HG02885 (cell line): ENCODE data around the gene IRF4.
"Not testable (repeated sequence)": the region's sequence is repeated elsewhere in the genome, so short reads cannot be mapped to it uniquely, and the experiment has no call there.

Experiments
- ATAC-seq: cut with Tn5 transposase; IDR thresholded peaks from one replicate; pipeline ENCODE4 v1.9.1; 2021; ENCODE audit warnings: mild to moderate bottlenecking; ENCODE audit not compliant: unreplicated experiment, poor library complexity

IRF4 gene

DNA sequence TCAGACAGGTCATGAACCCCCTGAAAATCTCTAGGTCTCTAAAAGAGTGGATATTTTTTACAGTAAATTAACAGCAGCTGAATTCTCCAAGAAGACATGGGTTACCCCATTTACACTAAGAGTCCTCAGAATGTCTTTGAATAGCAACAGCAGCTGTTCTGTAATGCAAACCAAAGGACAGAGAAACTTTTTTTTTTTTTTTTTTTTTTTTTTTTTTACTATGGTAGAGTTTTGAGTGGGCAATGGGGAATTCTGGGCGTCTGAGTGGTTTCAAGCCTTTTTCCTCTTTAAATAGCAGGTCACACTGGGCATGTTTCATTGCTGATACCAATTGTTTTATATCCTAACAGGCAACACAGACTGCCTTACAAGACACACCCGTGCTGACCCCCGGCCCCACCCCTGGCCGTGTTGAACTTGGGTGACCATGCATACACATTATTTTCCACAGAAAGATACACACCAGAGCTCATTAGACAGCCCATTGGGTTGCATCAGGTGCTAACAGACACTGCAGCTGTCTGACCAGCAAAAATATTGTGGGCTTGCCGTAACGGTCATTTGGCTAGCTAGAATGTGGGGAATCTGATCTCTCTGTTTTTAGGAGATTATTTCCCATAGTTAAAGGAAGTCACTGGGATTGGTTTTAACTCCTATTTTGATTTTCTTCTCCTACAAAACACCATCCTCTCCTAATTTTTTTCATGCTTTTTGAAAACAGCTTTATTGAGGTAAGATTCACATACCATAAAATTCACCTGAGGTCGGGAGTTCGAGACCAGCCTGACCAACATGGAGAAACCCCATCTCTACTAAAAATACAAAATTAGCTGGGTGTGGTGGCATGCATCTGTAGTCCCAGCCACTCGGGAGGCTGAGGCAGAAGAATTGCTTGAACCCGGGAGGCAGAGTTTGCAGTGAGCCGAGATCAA, 26.7 kb upstream of the IRF4 start:
- peak; percentile 56 for ATAC-seq

DNA sequence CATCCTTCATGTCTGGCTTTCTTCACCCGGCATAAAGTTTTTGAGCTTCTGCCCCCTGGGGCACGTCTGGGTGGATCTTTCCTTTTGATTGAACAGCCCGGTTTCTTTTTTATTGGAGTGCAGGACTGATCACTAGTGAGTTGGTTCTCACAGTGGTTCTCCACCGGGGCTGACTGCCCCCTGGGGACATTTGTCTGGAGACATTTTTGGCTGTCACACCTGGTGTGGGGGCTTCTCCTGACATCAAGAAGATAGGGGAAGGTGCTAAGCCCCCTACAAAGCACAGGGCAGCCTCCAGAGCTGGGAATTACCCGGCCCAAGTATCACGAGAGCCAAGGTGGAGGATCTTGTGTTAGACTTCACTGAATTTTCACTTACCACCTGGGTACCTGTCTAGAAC, 25.7 kb upstream of the IRF4 start:
- ATAC-seq, result no peak

DNA sequence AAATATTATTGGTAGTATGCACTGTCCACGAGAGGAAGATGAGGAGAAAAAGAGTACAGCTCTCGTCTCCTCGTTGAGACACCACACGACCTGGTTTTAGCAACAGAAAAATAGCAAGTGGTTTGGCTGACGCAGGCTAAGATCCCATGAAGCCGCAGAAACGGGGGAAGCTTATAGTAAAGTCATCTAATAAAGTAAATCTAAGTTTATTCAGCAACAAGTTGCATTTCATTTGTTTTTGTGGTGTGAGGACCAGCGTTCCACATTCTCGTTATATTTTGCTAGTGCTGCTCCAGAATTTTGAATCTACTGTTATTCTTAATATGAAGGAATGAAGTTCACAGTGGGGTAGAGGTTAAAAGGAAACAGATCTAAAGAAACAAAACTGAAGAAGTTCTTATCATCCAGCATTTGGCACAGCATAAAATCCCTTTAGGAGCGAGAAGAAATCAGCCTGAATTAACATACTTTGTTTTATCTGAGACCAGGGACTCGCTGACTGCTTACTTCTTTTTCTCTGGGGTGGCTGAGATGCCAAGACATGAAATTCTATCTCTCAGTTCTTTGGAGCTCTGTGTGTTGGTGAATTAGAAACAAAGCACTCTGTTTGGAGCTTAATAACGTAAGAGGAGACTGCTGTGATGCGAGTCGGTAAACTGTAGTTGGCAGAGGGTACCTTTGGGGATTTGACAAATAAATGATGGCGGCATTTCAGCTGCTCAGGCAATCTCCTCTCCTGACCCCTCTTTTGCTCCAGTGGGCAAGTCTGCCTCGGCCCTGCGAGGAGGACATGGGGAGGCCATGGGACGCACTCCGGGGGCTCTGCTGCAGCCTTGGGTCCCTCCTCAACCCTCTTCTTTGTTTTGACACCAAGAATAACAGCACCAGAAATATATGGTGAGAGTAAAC, 24.9 kb upstream of the IRF4 start:
- ATAC-seq, result no peak

DNA sequence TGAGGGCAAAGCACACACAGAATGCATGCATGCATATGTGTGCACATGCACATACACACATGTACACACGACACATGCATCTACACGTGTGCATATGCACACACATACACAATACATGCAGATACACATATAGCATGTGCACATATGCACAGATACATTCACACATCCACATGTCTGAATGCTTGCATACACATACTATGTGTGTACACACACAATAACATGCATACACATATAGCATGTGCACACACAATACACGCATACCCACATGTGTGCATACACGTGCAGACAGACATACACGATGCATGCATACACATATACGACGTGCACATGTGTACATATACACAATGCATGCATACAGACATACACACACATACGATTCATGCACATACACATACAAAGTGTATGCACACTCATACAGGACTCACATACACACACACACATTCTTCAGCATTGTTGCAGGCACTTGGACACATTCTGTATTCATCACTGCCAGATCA, 24.2 kb upstream of the IRF4 start:
- no peak for ATAC-seq

DNA sequence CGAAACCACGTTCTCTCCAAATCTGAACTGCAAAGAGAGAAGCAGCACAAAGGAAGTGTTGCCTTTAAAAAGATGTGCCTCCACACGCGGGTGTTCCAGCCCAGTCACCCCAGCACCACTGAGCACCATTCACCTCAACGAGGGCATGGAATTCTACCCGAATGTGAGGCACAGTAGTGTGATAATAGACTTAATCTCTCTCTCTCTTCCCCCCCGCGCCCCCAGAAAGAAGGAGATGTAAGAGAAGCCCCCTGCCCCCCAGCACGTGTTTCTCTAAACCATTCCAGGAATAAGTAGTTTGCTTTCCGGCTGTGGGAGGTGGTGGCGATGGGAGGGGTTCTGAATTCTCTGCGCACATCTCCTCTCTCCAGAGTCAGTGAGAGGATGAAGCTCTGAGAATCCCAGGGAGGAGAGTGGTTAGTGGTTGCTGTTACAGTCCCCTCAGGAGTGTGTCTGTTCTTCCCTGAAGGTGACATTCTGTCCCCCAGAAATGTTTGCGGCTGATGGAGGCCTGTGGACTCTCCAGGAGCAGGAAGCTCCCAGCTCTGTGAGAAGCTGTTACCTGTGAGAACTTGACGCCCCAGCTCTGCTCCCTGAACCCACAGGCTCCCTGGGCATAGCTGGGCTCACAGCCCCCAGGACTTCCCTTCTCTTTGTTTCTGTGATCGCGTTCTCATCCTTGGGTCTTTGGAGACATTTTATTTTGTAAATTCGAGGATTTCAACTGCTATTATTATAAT, 23.5 kb upstream of the IRF4 start:
- ATAC-seq, result no peak

DNA sequence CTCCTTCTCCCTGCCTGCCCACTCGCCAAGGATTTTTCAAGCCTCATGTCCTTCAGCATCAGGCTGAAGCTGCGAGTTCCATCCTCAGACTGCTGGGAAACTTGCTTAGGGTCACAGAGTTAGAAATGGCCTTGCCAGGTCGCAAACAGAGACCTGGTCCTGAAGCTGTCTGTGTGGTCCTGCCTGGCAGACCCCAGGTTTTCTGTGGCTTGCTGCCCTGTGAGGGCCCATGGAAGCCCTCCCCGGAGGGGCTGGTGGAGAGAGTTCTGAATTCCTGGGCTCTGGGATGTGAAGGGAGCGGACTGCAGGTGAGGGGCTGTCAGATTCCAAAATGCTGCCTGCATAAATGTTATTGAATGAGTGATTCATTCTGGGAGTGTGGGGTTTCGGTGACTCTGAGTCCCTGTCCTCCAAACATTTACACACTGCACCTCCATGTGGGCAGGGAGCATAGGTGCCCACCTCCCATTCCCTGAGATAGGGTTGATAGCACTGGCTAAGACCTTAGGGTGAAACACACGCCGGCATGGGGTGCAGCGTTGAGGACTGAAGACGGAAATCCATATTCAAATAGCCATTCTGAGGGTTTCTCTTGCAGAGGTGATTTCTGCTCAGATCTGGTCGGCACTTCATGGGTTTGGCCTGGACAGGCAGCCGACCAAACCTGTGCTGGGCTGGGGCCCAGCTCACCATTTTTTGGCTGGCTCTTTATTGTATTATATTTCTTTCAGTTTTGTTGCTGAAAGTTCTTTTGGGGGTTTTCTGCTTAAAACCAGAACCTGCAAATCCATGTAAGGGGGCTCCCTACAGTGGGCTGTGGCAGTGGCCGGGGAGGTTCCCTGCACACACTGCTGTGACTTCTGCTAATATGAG, 21.8 kb upstream of the IRF4 start:
- no peak for ATAC-seq

DNA sequence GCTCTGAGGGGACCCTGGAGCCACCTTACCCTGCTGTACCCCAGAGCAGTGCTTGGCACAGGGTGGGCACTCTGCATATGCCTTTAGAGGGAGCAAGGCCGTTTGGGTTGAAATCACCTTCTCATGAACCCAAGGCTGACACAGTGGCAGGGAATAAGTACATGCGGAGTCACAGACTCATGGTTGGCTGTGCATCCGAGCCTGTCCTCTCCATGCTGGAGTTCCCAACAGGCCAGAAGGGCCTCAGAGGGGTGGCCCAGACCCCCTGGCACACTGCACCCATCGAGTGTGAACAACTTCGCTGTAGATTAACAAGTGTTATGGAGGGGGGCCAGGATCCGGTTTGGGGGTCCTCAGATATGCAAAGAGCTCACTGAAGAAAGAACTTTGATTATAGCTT, 21.0 kb upstream of the IRF4 start:
- no peak for ATAC-seq

DNA sequence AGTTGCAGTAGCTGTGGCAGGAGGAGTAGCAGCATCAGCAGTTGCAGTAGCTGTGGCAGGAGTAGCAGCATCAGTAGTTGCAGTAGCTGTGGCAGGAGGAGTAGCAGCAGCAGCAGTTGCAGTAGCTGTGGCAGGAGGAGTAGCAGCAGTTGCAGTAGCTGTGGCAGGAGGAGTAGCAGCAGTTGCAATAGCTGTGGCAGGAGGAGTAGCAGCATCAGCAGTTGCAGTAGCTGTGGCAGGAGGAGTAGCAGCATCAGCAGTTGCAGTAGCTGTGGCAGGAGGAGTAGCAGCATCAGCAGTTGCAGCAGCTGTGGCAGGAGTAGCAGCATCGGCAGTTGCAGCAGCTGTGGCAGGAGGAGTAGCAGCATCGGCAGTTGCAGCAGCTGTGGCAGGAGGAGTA, 19.7 kb upstream of the IRF4 start:
- ATAC-seq, result not testable (repeated sequence)

DNA sequence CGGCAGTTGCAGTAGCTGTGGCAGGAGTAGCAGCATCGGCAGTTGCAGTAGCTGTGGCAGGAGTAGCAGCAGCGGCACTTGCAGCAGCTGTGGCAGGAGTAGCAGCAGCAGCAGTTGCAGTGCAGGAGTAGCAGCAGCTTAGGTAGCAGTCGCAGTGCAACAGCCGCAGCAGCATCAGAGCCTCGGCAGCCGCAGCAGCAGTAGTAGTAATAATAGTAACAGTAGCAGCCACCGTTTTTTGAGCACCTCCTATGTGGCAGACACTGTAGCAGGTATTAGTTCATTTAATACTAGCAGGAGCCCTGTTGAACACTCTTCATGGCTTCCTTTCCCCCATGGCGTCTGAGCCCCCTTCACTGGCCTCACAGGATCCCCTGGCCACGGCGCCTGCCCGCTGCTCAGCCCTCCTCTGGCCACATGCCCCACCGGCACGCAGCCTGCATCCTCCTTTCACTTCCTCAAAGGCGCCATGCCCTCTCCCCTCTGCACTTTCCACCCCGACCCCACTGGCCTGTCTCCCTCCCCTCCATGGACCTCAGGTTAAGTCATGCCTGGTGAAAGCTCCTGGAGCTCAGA, 19.1 kb upstream of the IRF4 start:
- ATAC-seq, result no peak

DNA sequence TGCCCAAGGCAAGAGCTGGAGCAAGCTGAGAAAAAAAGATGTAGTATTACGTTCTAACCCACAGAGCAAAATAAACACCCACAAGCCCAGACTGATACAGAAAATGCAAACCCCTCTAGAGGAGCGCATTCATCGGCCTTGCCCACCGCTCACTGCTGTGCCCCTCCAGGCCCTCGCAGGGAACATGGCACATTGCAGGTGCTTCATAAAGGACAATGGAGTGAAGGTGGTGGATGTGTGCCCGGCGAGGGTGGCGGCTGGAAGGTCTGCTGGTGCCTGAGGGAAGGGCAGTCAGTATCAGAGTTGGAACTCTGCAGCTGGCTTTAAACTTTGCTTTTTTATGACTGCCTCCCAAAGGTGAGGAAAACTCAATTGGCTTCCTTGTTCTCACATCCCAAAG, 18.5 kb upstream of the IRF4 start:
- ATAC-seq, result no peak

DNA sequence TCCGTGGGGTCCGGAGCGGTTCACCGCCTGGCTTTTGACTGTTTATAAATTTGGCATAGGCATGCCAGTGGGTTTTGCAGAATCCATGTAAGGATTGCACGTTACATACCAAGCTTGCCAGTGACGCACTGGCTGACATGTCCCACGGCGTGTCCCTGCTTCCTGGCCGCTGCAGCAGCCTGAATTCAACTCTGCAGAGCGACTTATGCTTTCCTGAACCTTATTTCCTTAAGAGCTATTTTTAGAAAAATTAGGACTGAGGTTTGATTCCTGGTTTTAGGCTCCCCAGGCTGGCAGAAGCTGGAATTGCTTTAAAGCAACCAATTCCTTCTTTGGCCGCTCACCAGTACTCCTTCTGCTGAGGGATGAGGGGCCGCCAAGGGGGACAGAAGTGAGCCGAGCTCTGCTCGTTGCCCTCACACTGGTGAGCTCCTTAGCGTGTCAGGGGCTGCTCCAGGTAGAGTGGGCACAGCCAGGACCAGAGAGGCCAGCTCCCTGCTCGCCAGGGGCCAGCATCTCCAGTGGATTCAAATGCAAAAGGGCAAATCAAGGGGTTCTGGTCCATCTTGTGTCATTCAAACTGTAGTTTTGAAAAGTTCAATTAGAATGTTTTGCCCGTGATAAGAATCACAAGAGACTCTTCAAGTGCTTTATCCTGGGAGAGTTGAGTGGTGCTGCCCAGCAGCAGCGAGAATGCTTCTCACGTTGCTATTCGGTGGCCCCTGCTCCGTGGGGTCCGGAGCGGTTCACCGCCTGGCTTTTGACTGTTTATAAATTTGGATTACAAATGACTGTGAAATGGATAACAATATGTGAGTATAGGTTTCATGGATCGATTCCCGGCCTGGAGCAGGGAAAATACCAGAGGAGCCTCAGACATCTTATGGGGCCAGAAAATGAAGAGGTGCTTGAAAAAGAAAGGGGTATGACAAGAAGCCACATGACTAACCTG, 17.5 kb upstream of the IRF4 start:
- ATAC-seq, result no peak

DNA sequence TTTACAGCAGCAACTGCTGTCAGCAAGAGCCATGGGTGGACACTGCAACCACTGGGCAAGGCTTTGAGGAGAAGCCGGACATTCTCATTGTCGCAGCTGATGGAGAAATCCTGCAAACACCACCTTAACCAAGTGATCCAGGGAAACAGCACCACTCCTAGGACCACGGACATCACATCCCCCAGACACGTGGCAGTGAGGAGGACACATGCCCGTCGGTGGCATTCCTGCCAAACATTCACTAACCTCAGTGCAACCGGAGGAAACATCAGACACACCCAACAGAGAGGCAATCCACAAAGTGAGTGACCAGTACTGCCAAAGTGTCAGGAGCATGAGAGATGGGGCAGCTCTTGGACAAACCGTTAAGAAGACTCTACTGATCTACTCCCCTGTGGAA, 16.6 kb upstream of the IRF4 start:
- no peak for ATAC-seq

DNA sequence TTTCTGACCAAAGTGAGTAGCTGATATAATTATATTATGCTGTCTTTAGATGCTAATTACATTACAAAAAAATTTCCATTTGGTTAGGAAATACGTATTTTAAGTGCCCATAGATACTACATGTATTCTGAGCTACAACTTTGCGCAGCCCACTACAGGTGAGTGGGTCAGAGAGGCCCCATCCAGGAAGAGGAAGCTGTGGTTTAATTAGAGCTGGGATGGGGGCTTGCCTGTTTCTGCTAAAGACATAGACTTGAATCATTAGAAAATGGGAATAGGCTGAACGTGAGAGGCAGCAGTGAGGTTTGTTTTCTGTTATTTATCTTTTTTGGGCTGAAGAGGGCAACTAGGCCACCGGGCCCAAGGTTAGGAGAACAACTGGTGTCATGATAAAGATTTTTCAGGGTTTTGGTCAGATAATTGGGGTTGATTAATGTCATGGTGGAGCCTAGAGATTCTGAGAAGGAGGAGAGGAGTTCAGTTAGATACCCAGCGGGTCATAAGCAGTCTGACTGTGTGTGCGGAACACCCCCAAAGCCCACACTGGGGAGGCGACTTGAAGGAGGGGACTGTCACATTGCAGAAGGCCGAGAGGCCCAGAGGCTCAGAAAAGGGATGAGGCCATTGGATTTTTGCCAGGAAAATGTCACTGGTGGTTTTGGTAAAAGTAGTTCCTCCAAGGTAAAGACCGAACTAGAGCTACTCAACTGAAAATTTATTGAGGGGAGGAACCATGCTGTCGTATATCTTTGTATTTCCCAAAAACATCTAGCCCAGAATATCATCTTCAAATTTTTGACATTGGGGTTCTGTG, 14.5 kb upstream of the IRF4 start:
- ATAC-seq, result no peak

DNA sequence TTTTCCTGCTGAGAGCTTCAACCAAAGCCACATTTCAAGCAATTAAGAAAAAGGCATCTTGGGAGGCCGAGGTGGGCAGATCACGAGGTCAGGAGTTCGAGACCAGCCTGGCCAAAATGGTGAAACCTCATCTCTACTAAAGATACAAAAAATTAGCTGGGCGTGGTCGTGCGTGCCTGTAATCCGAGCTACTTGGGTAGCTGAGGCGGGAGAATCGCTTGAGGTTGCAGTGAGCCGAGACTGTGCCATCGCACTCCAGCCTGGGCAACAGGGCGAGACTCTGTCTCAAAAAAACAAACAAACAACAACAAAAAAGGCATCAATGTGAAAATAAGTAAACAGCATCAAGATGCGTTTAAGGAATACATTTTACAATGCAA, 13.9 kb upstream of the IRF4 start:
- not testable (repeated sequence) for ATAC-seq

DNA sequence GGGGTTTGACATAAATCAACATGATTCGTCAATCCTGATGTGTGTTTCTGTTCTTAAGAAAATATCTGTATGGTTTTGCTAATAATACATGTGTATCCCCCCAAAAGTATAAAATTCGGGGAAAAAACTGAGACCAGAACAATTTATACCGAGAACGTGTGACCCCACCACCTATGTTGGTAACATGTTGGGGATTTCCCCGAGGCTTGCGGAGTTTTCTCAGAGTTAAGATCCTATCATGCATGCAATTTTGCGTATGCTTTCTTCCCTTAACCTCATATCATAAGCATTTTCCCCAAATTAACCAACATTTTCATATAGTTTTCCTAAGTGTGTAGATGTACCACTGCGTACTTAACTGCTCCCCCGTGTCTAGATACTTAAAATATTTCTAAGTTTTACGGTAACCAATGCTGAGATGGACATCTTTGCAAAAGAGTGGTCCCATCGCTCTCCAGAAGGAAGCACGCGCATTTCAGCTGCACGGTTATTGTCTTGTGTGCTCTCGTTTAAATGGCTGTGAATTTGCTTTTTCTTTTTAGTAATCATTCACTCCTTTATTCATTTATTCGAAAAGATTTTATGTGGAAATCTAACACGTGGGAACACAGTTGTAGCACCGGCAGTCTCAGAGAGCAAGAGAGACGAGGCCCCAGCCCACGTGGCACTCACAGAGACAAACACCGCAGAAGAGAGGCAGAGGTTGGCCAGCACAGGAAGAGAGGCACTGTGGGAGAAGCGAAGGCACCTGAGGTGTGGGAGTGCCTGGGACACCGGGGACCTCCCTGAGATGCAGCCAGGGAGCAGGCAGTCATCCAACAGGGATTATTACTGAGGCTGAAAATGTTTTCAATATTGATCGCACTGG, 13.2 kb upstream of the IRF4 start:
- no peak for ATAC-seq

DNA sequence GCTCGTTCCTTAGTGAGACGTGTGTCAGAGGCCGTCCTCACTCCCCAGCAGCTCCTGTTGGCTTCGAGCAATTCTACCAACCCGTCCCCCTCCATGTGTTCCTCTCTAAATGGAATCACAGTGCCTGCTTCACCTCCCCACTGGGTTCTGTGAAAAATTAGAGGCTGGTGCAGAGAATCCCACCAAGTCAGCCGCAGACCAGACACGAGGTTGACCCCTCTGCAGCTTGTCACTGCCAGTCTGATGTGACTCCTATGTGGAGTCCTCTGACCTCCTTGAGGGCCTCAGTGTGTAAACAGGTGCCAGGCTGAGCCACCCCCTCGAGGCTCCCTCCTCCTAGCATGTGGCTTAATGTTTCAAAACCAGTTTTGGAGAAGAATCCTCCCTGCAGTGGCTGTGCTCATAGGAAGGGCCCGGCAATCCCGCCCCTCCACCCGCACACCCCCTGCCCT, 12.6 kb upstream of the IRF4 start:
- no peak for ATAC-seq
